SK-N-MC (cell line): Measurements from ENCODE around the gene TMEM132D.

Experiments used
- DNase-seq: peaks from one replicate; pipeline ENCODE4 v3.0.0-alpha.2; 2011; ENCODE audit warnings: low read depth, low spot score
- H3K27ac ChIP-seq: fragments of 200-600 bp; sonication (generic); 2 replicates; pipeline ENCODE4 v1.5.1; 2016; ENCODE audit warnings: mixed run types
- H3K36me3 ChIP-seq: fragments of 200-600 bp; sonication (generic); 2 replicates; pipeline ENCODE4 v1.6.1; 2017; ENCODE audit warnings: antibody characterized with exemption, low read length, mixed read lengths; ENCODE audit not compliant: insufficient read depth
- H3K4me3 ChIP-seq: fragments of 200-600 bp; sonication (generic); 2 replicates; pipeline ENCODE4 v1.5.1; 2016
- H3K9ac ChIP-seq: fragments of 200-600 bp; sonication (generic); 2 replicates; pipeline ENCODE4 v1.8.0; 2017; ENCODE audit warnings: mixed run types, mixed read lengths; ENCODE audit not compliant: insufficient read length
- H3K9me3 ChIP-seq: fragments of 200-600 bp; sonication (generic); 2 replicates; pipeline ENCODE4 v1.6.1; 2017; ENCODE audit warnings: low read depth, mild to moderate bottlenecking, antibody characterized with exemption, low read length, moderate library complexity, mixed read lengths
- EZH2 ChIP-seq: fragments of 200-600 bp; sonication (generic); IDR thresholded peaks from one replicate; pipeline ENCODE4 v1.6.1; 2017; ENCODE audit warnings: antibody characterized with exemption
- FOXP2 ChIP-seq: optimal IDR thresholded peaks from 2 replicates; pipeline ENCODE3; 2011; ENCODE audit warnings: mild to moderate bottlenecking, moderate library complexity; ENCODE audit not compliant: insufficient read depth; ENCODE audit errors: extremely low read length, control extremely low read depth
- POLR2AphosphoS5 ChIP-seq: IDR thresholded peaks from 2 replicates; pipeline ENCODE4 v1.6.1; 2012; ENCODE audit warnings: mild to moderate bottlenecking, low read depth, low read length, borderline replicate concordance

Gene TMEM132D

GRCh38 chr12:129538137-129538536, 365.7 kb downstream of the TMEM132D start:
- no peak overlapping the region for H3K4me3 ChIP-seq
- no peaks in the 10 kb centered on the region for H3K9me3 ChIP-seq
- no peaks in the 10 kb centered on the region for H3K36me3 ChIP-seq
- DNase-seq: no peak
- no peak overlapping the region for H3K27ac ChIP-seq
- no peak for TF ChIP-seq EZH2
- TF ChIP-seq POLR2AphosphoS5: no peak
- no peak for TF ChIP-seq FOXP2
- no peak overlapping the region for H3K9ac ChIP-seq

- no peak for DNase-seq
- Histone ChIP-seq H3K9ac (no peak overlapping the region), H3K27ac (no peak overlapping the region), H3K36me3 (no peaks in the 10 kb centered on the region), H3K9me3 (no peaks in the 10 kb centered on the region), H3K4me3 (no peak overlapping the region)
- TF ChIP-seq POLR2AphosphoS5 (no peak), EZH2 (no peak)
These were observed 368.7 kb downstream of the TMEM132D start for GRCh38 chr12:129534966-129535750.

GRCh38 chr12:129532707-129533499, 370.9 kb downstream of the TMEM132D start:
- Histone ChIP-seq H3K9ac (no peak overlapping the region), H3K27ac (no peak overlapping the region), H3K36me3 (no peaks in the 10 kb centered on the region), H3K9me3 (no peaks in the 10 kb centered on the region), H3K4me3 (no peak overlapping the region)
- TF ChIP-seq FOXP2 (no peak), EZH2 (no peak), POLR2AphosphoS5 (no peak)
- no peak for DNase-seq

- Histone ChIP-seq H3K36me3 (no peaks in the 10 kb centered on the region), H3K27ac (no peak overlapping the region), H3K9ac (no peak overlapping the region), H3K4me3 (no peak overlapping the region), H3K9me3 (no peaks in the 10 kb centered on the region)
- DNase-seq: no peak
- TF ChIP-seq FOXP2: no peak
- TF ChIP-seq EZH2: no peak
- TF ChIP-seq POLR2AphosphoS5: no peak
These were observed 371.7 kb downstream of the TMEM132D start for GRCh38 chr12:129532082-129532481.

GRCh38 chr12:129530984-129531383, 372.8 kb downstream of the TMEM132D start:
- no peak overlapping the region for H3K4me3 ChIP-seq
- H3K36me3 ChIP-seq: no peaks in the 10 kb centered on the region
- TF ChIP-seq POLR2AphosphoS5 (no peak), FOXP2 (no peak), EZH2 (no peak)
- DNase-seq: no peak
- no peaks in the 10 kb centered on the region for H3K9me3 ChIP-seq
- H3K9ac ChIP-seq: no peak overlapping the region
- no peak overlapping the region for H3K27ac ChIP-seq

GRCh38 chr12:129530517-129530916, 373.3 kb downstream of the TMEM132D start:
- Histone ChIP-seq H3K9ac (no peak overlapping the region), H3K4me3 (no peak overlapping the region), H3K36me3 (no peaks in the 10 kb centered on the region), H3K9me3 (no peaks in the 10 kb centered on the region), H3K27ac (no peak overlapping the region)
- TF ChIP-seq FOXP2 (no peak), EZH2 (no peak), POLR2AphosphoS5 (no peak)
- no peak for DNase-seq

GRCh38 chr12:129527506-129527905, 376.3 kb downstream of the TMEM132D start:
- Histone ChIP-seq H3K27ac (no peak overlapping the region), H3K9ac (no peak overlapping the region), H3K4me3 (no peak overlapping the region), H3K9me3 (no peaks in the 10 kb centered on the region), H3K36me3 (no peaks in the 10 kb centered on the region)
- no peak for DNase-seq
- TF ChIP-seq FOXP2 (no peak), POLR2AphosphoS5 (no peak), EZH2 (no peak)

- Histone ChIP-seq H3K9ac (no peak overlapping the region), H3K4me3 (no peak overlapping the region), H3K9me3 (no peaks in the 10 kb centered on the region), H3K36me3 (no peaks in the 10 kb centered on the region), H3K27ac (no peak overlapping the region)
- TF ChIP-seq EZH2 (no peak), POLR2AphosphoS5 (no peak), FOXP2 (no peak)
- DNase-seq: no peak
These were observed 380.2 kb downstream of the TMEM132D start for GRCh38 chr12:129523621-129524020.

GRCh38 chr12:129520739-129521138, 383.1 kb downstream of the TMEM132D start:
- Histone ChIP-seq H3K9me3 (no peaks in the 10 kb centered on the region), H3K9ac (no peak overlapping the region), H3K27ac (no peak overlapping the region), H3K36me3 (no peaks in the 10 kb centered on the region), H3K4me3 (no peak overlapping the region)
- DNase-seq: no peak
- TF ChIP-seq FOXP2 (no peak), EZH2 (no peak), POLR2AphosphoS5 (no peak)
